HepG2 (cell line): ENCODE data around the gene TM7SF3. TPM values are rescaled to one million over a fixed set of nuclear protein-coding genes. Genes with fewer than 3 reads are reported as not detected.

Source experiments
- ATF3 ChIP-seq: sonication (generic); formaldehyde crosslinking; IDR thresholded peaks from 2 replicates; pipeline ENCODE4 v1.4.0; 2020; ENCODE audit warnings: missing genetic modification reagents
- IRF2 ChIP-seq: IDR thresholded peaks from 2 replicates; pipeline ENCODE4 v1.6.1; 2018; ENCODE audit warnings: missing genetic modification reagents, missing compliant biosample characterization
- MBD4 ChIP-seq: IDR thresholded peaks from 2 replicates; pipeline ENCODE4 v1.6.1; 2012; ENCODE audit warnings: low read length, inconsistent platforms, borderline replicate concordance
- MYNN ChIP-seq: sonication (generic); formaldehyde crosslinking; IDR thresholded peaks from 2 replicates; pipeline ENCODE4 v1.4.0; 2020; ENCODE audit warnings: mild to moderate bottlenecking, low read depth, missing genetic modification reagents
- NFATC3 ChIP-seq: sonication (generic); formaldehyde crosslinking; IDR thresholded peaks from 2 replicates; pipeline ENCODE4 v1.5.1; 2020; ENCODE audit warnings: mild to moderate bottlenecking, missing genetic modification reagents
- NFYB ChIP-seq: sonication (generic); formaldehyde crosslinking; IDR thresholded peaks from 2 replicates; pipeline ENCODE4 v1.4.0; 2020; ENCODE audit warnings: missing genetic modification reagents
- NR0B2 ChIP-seq: sonication (generic); formaldehyde crosslinking; IDR thresholded peaks from 2 replicates; pipeline ENCODE4 v1.4.0; 2020; ENCODE audit warnings: mild to moderate bottlenecking, missing genetic modification reagents
- POLR2AphosphoS5 ChIP-seq: IDR thresholded peaks from 2 replicates; pipeline ENCODE4 v1.6.1; 2012; ENCODE audit warnings: low read depth, low read length
- SAFB2 ChIP-seq: sonication (generic); formaldehyde crosslinking; IDR thresholded peaks from 2 replicates; pipeline ENCODE4 v1.5.1; 2020; ENCODE audit warnings: missing genetic modification reagents, low read depth, mild to moderate bottlenecking, borderline replicate concordance
- SP5 ChIP-seq: IDR thresholded peaks from 2 replicates; pipeline ENCODE4 v1.6.1; 2016; ENCODE audit warnings: low read depth, borderline replicate concordance
- TEF ChIP-seq: sonication (generic); formaldehyde crosslinking; IDR thresholded peaks from 2 replicates; pipeline ENCODE4 v1.5.0; 2020; ENCODE audit warnings: missing genetic modification reagents
- THAP7 ChIP-seq: sonication (generic); formaldehyde crosslinking; IDR thresholded peaks from 2 replicates; pipeline ENCODE4 v1.8.1; 2023; ENCODE audit warnings: mild to moderate bottlenecking, missing genetic modification reagents
- ZEB1 ChIP-seq: IDR thresholded peaks from 2 replicates; pipeline ENCODE4 v1.6.1; 2012; ENCODE audit warnings: mild to moderate bottlenecking, low read depth, inconsistent platforms; ENCODE audit not compliant: insufficient replicate concordance
- ZNF230 ChIP-seq: sonication (generic); formaldehyde crosslinking; IDR thresholded peaks from 2 replicates; pipeline ENCODE4 v1.4.0; 2020; ENCODE audit warnings: mild to moderate bottlenecking, missing genetic modification reagents
- ZNF274 ChIP-seq: sonication (generic); formaldehyde crosslinking; IDR thresholded peaks from 2 replicates; pipeline ENCODE4 v1.5.1; 2020; ENCODE audit warnings: mild to moderate bottlenecking, missing genetic modification reagents
- ZNF33A ChIP-seq: sonication (generic); formaldehyde crosslinking; IDR thresholded peaks from 2 replicates; pipeline ENCODE4 v1.5.1; 2020; ENCODE audit warnings: missing genetic modification reagents, mild to moderate bottlenecking, moderate library complexity, borderline replicate concordance
- ZNF543 ChIP-seq: sonication (generic); formaldehyde crosslinking; IDR thresholded peaks from 2 replicates; pipeline ENCODE4 v1.4.0; 2020; ENCODE audit warnings: mild to moderate bottlenecking, missing genetic modification reagents
- ZNF7 ChIP-seq: IDR thresholded peaks from 2 replicates; pipeline ENCODE4 v1.6.1; 2016; ENCODE audit warnings: missing biosample characterization, missing genetic modification reagents
- polyA plus RNA-seq, 8 experiments: library from polyadenylated mRNA; depleted of rRNA in 3 of 8; stranded (reverse) in 7 of 8; unstranded in 1 of 8; fragments of >200 nt; fragmentation: Illumina TruSeq in 4 of 8; extraction: Trizol in 4 of 8; gene quantifications; 2 replicates each; pipeline versions ENCODE4 v1.2.1 to v1.2.3, GENCODE V29; 2011 to 2016; ENCODE audit warnings: low read depth in 4 of 8, missing spikeins in 1 of 8, mixed read lengths in 1 of 8; ENCODE audit not compliant: insufficient read depth in 1 of 8
- total RNA-seq, 5 experiments: library from RNA; depleted of rRNA; stranded (reverse); fragments of >200 nt; fragmentation: Illumina TruSeq; extraction: Trizol; gene quantifications; 2 replicates each; pipeline ENCODE4 v1.2.3, GENCODE V29; 2016; ENCODE audit warnings: low read depth in 1 of 5
- TF ChIP-seq, protein P1 (sequence below): sonication (generic); formaldehyde crosslinking; IDR thresholded peaks from 2 replicates; pipeline ENCODE4 v1.4.0; 2020; ENCODE audit warnings: missing genetic modification reagents
- TF ChIP-seq, protein P2 (sequence below): IDR thresholded peaks from 2 replicates; pipeline ENCODE4 v1.6.1; 2016; ENCODE audit warnings: mild to moderate bottlenecking, missing biosample characterization, missing genetic modification reagents
- TF ChIP-seq, protein P3 (sequence below): sonication (generic); formaldehyde crosslinking; IDR thresholded peaks from 2 replicates; pipeline ENCODE4 v1.5.0; 2020; ENCODE audit warnings: missing genetic modification reagents
- TF ChIP-seq, protein P4 (sequence below): sonication (generic); formaldehyde crosslinking; IDR thresholded peaks from 2 replicates; pipeline ENCODE4 v1.8.1; 2023; ENCODE audit warnings: missing genetic modification reagents, mild to moderate bottlenecking, borderline replicate concordance

TM7SF3 gene
- total and polyA plus RNA-seq, 2 of the 13 experiments (the other 11 are each of a cell fraction or from before 2014, with no cell fraction given), result 116 to 142 TPM

DNA sequence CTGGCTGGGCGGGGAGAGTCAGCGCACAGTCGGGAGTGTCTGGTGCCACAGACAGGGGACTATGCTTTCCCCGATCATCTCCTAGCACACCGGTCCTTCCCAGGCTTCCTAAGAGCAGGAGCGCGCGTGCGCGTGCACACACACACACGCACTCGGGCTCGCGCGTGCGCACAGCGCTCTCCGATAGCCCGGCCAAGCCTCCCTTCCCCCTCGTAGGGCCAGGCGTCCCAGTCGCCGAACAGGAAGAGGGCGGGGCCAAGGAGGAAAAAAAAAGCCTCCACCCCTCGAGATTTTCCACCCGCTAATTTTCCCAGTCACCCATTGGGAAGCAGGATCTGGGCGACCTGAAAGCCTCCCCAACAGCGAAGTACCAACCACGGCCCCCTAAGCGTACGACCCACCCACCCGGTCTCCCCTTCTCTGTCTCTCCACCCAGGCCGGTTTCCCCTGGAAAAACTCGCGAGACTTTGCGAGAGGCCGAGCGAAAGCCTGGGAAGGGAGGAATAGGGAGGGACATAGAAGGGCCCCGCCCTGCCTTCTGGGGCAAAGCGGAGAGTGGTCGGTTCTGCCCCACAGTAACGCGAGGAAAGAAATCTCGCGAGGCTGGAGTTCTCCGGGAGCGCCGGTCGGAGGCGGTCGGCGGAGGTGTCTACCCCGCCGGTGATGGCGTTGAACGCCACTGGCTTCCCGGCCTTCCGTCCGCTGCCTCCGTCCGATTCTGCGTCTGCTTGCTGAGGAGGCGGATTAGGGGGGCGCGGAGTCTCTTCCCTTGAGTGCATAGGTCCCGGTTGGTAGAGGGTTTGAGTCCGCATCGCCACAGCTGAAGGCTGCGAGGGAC is 76.1 kb downstream of the TM7SF3 start, which contains the start of the genes FGFR1OP2 and INTS13 (continued):
- no peak for TF ChIP-seq MYNN
- TF ChIP-seq, protein P1, sequence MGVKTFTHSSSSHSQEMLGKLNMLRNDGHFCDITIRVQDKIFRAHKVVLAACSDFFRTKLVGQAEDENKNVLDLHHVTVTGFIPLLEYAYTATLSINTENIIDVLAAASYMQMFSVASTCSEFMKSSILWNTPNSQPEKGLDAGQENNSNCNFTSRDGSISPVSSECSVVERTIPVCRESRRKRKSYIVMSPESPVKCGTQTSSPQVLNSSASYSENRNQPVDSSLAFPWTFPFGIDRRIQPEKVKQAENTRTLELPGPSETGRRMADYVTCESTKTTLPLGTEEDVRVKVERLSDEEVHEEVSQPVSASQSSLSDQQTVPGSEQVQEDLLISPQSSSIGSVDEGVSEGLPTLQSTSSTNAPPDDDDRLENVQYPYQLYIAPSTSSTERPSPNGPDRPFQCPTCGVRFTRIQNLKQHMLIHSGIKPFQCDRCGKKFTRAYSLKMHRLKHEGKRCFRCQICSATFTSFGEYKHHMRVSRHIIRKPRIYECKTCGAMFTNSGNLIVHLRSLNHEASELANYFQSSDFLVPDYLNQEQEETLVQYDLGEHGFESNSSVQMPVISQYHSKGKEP (CRISPR knock-in tag), result peak; percentile 46; the same call in 1 of the 2 replicates
- peak; percentile 37 for TF ChIP-seq ZEB1
- TF ChIP-seq ZNF230 (CRISPR knock-in tag), result no peak
- TF ChIP-seq NR0B2, result no peak; the same call in 1 of the 2 replicates
- TF ChIP-seq, protein P2, sequence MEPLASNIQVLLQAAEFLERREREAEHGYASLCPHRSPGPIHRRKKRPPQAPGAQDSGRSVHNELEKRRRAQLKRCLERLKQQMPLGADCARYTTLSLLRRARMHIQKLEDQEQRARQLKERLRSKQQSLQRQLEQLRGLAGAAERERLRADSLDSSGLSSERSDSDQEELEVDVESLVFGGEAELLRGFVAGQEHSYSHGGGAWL, result peak; percentile 35; the same call in 1 of the 2 replicates
- peak; percentile 91 for TF ChIP-seq POLR2AphosphoS5
- TF ChIP-seq ATF3 (CRISPR knock-in tag), result no peak
- no peak for TF ChIP-seq ZNF7 (CRISPR knock-in tag)
- no peak for TF ChIP-seq NFATC3 (CRISPR knock-in tag)
- no peak for TF ChIP-seq THAP7 (CRISPR knock-in tag)
- no peak for TF ChIP-seq TEF (CRISPR knock-in tag)
- TF ChIP-seq ZNF274, result peak; percentile 66; the same call in 1 of the 2 replicates
- TF ChIP-seq ZNF543 (CRISPR knock-in tag), result peak; percentile 63; the same call in 1 of the 2 replicates
- peak; percentile 49; the same call in 1 of the 2 replicates for TF ChIP-seq IRF2
- TF ChIP-seq, protein P3, sequence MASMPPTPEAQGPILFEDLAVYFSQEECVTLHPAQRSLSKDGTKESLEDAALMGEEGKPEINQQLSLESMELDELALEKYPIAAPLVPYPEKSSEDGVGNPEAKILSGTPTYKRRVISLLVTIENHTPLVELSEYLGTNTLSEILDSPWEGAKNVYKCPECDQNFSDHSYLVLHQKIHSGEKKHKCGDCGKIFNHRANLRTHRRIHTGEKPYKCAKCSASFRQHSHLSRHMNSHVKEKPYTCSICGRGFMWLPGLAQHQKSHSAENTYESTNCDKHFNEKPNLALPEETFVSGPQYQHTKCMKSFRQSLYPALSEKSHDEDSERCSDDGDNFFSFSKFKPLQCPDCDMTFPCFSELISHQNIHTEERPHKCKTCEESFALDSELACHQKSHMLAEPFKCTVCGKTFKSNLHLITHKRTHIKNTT (CRISPR knock-in tag), result no peak
- TF ChIP-seq SAFB2 (CRISPR knock-in tag), result no peak; the same call in 1 of the 2 replicates
- no peak for TF ChIP-seq ZNF33A (CRISPR knock-in tag)
- no peak; the same call in 1 of the 2 replicates for TF ChIP-seq SP5
- TF ChIP-seq, protein P4, sequence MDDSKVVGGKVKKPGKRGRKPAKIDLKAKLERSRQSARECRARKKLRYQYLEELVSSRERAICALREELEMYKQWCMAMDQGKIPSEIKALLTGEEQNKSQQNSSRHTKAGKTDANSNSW (CRISPR knock-in tag), result no peak; the same call in 1 of the 2 replicates
- TF ChIP-seq NFYB, result peak; percentile 59
- no peak for TF ChIP-seq MBD4
